Gastroesophageal sphincter (tissue), 4 donors: ENCODE data around the gene RBFOX2. TPM values are rescaled to one million over a fixed set of nuclear protein-coding genes. Genes with fewer than 3 reads are reported as not detected.

ENCODE experiments used
- ATAC-seq: fragments of 150-250 bp; one replicate; pipeline ENCODE4 v1.9.1; 2016; ENCODE audit warnings: mild to moderate bottlenecking, moderate library complexity
- H3K27ac ChIP-seq, 4 donors: fragments of 200-600 bp; sonication (generic) in 3 of 4; 1 replicate in 3 of 4; 2 replicates in 1 of 4; pipeline ENCODE4 v1.5.1; 2016 to 2019
- H3K27me3 ChIP-seq: fragments of 200-600 bp; sonication (generic); one replicate; pipeline ENCODE4 v1.5.1; 2019
- H3K36me3 ChIP-seq, 2 donors: fragments of 200-600 bp; sonication (generic); one replicate each; pipeline ENCODE4 v1.5.1; 2019; ENCODE audit warnings: control low read depth in 1 of 2
- H3K4me1 ChIP-seq, 3 donors: fragments of 200-600 bp; sonication (generic); 1 replicate in 2 of 3; 2 replicates in 1 of 3; pipeline ENCODE4 v1.5.1; 2016 to 2019; ENCODE audit warnings: control low read depth in 2 of 3
- H3K4me3 ChIP-seq, 2 donors: fragments of 200-600 bp; sonication (generic); one replicate each; pipeline ENCODE4 v1.5.1; 2019; ENCODE audit warnings: mild to moderate bottlenecking in 1 of 2, moderate library complexity in 1 of 2
- H3K9me3 ChIP-seq, 3 donors: fragments of 200-600 bp; sonication (generic); one replicate each; pipeline ENCODE4 v1.5.1; 2017 to 2019; ENCODE audit warnings: control low read depth in 2 of 3
- CTCF ChIP-seq, 4 experiments: fragments of 200-600 bp in 2 of 4; fragments of 450-650 bp in 2 of 4; sonication (generic) in 1 of 4; IDR thresholded peaks; one replicate each; pipeline ENCODE4 v1.5.1; 2017 to 2019; ENCODE audit warnings: antibody characterized with exemption in 4 of 4, mild to moderate bottlenecking in 2 of 4, moderate library complexity in 2 of 4
- EP300 ChIP-seq: sonication (generic); formaldehyde crosslinking; IDR thresholded peaks from one replicate; pipeline ENCODE4 v1.6.1; 2017; ENCODE audit warnings: antibody characterized with exemption, mild to moderate bottlenecking
- POLR2A ChIP-seq, 2 donors: fragments of 450-650 bp; IDR thresholded peaks; one replicate each; pipeline ENCODE4 v1.6.1; 2017; ENCODE audit warnings: antibody characterized with exemption in 2 of 2, mild to moderate bottlenecking in 2 of 2, moderate library complexity in 1 of 2
- POLR2AphosphoS5 ChIP-seq: sonication (generic); formaldehyde crosslinking; IDR thresholded peaks from one replicate; pipeline ENCODE4 v1.6.1; 2017; ENCODE audit warnings: antibody characterized with exemption
- WGBS, 2 donors: methylation state at CpG; one replicate each; pipeline ENCODE4 v1.1.5; 2018; ENCODE audit warnings: low coverage in 1 of 2; 5-methylcytosine and 5-hydroxymethylcytosine counted together
- total RNA-seq, 4 donors: library from RNA; depleted of rRNA; stranded (reverse); fragments of >200 nt; gene quantifications; one replicate each; pipeline ENCODE4 v1.1.0, GENCODE V29; 2016

The RBFOX2 gene
- total RNA-seq, 4 donors from 2014 or later, result 120 to 197 (median 169) TPM

GRCh38 chr22:35904752-35905151 is 123.9 kb downstream of the RBFOX2 start:
- Histone ChIP-seq H3K4me1 (peaks cover 14 to 55% (median 15%) of the 10 kb centered on the region in 3 donors), H3K9me3 (no peaks in the 10 kb centered on the region), H3K4me3 (no peak overlapping the region), H3K27me3 (no peaks in the 10 kb centered on the region), H3K27ac (peak overlapping the region in 1 of 4 donors; percentile 36), H3K36me3 (no peaks in the 10 kb centered on the region)
- TF ChIP-seq POLR2A (IDR thresholded peaks at IDR 0.05) (no peak), EP300 (no peak), POLR2AphosphoS5 (no peak), CTCF (IDR thresholded peaks at IDR 0.05) (no peak)
- no peak for ATAC-seq
- WGBS, 2 donors, result 59 to 62% methylated on average over 6 of the region's 6 CpGs

- peaks cover 11 to 55% (median 15%) of the 10 kb centered on the region in 3 donors for H3K4me1 ChIP-seq
- no peak for ATAC-seq
- no peaks in the 10 kb centered on the region for H3K9me3 ChIP-seq
- no peak for TF ChIP-seq POLR2A (IDR thresholded peaks at IDR 0.05)
- TF ChIP-seq EP300, result no peak
- TF ChIP-seq POLR2AphosphoS5, result no peak
- no peak for TF ChIP-seq CTCF (IDR thresholded peaks at IDR 0.05)
- no peaks in the 10 kb centered on the region for H3K36me3 ChIP-seq
- no peaks in the 10 kb centered on the region for H3K27me3 ChIP-seq
- 29 to 32% methylated on average over 2 of the region's 2 CpGs for WGBS, 2 donors
- peak overlapping the region in 1 of 4 donors; percentile 36 for H3K27ac ChIP-seq
- no peak overlapping the region for H3K4me3 ChIP-seq
Observed at GRCh38 chr22:35904336-35904692, 124.3 kb downstream of the RBFOX2 start.

DNA sequence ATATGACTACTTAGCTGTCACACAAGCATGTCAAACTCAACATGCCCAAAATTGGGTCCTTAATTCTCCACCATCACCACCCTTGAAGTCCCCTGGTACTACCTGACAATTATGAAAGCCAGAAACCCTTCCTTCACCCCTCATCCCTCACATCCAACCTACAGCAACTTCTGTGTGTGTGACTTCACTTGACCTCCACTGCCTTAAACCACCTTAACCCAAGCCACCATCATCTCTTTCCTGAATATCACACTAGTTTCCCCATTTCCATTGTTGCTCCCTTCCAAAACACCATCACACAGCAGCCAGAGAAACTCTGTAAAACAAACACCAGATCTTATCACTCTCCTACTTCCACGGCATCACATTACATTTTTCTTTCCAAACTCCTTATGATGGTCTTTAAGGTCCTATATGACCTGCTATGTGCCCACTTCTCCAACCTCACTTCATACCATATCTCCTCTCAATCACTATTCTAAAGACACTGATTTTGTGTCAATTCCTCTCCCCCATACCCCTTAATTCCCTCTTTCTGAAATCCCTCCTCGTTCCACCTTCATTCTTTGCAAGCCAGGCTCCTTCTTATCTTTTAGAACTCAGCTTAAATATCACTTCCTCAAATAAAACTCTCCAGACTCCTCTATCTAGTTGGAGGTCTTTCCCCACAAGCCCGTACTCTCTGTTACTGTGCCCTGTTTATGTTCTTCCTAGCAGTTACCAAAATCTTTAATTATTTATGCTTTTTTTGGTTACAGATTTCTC is 124.9 kb downstream of the RBFOX2 start:
- Histone ChIP-seq H3K4me1 (peaks cover 11 to 58% (median 15%) of the 10 kb centered on the region in 3 donors), H3K4me3 (no peak overlapping the region), H3K36me3 (no peaks in the 10 kb centered on the region), H3K27ac (peak overlapping the region in 1 of 4 donors; percentile 36), H3K27me3 (no peaks in the 10 kb centered on the region), H3K9me3 (no peaks in the 10 kb centered on the region)
- no peak for TF ChIP-seq EP300
- TF ChIP-seq CTCF (IDR thresholded peaks at IDR 0.05), result no peak
- TF ChIP-seq POLR2AphosphoS5, result no peak
- TF ChIP-seq POLR2A (IDR thresholded peaks at IDR 0.05), result no peak
- 35 to 60% methylated on average over 3 of the region's 3 CpGs for WGBS, 2 donors
- ATAC-seq, result no peak

DNA sequence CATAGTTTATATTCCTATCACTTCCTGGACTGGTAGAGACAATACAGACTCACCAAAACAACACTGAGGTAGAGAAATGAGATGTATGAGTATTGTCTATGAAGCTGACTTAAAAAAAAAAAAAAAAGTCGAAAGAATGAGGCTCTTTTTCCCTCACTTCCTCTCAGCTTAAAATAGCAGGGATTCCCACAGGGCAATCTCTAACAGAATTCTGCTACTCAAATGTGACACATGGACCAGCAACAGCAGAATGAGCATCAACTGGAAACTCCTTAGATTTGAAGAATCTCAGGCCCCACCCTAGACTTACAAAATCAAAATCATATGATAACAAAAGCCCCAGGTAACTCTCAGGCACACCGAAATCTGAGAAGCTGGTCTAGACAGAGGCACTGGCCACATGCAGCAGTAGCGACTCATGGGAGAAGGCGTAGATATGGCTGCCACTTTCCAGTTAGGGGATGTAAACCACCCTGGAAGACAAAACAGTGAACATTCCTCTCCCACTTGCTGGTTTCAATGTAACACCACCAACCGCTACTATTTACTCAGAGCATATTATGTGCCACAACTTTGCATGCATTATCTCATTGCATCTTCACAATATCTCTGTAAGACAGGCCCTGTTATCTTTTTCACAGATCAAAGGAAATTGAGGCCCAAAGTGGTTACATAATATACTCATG is 128.0 kb downstream of the RBFOX2 start:
- no peak for ATAC-seq
- Histone ChIP-seq H3K9me3 (no peaks in the 10 kb centered on the region), H3K4me1 (peaks cover 11 to 67% (median 17%) of the 10 kb centered on the region in 3 donors), H3K27me3 (no peaks in the 10 kb centered on the region), H3K4me3 (no peak overlapping the region), H3K27ac (peak overlapping the region in 3 of 4 donors; percentile 20 to 35 (median 30)), H3K36me3 (no peaks in the 10 kb centered on the region)
- TF ChIP-seq EP300, result no peak
- TF ChIP-seq POLR2A (IDR thresholded peaks at IDR 0.05), result no peak
- no peak for TF ChIP-seq POLR2AphosphoS5
- no peak for TF ChIP-seq CTCF (IDR thresholded peaks at IDR 0.05)
- 59 to 67% methylated on average over 5 of the region's 5 CpGs for WGBS, 2 donors

DNA sequence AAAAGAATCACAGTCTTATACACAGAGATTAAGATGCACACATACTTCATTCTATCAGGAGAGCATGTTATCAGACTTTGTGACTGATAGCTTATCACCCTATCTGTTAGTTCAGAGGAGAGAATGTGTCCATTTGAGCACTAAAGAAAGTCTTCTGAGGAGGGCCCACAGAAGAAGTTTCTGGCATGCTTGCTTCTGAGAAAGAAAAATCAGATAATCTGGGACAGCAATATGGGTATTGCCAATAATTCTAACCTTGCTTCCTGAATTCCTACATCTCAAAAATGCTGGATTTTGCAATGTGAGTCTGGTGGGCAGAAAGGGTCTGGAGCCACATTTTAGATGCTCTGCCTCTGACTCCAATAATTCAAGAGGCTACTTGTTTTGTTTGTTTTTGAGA is 128.9 kb downstream of the RBFOX2 start:
- H3K27ac ChIP-seq, result peak overlapping the region in 2 of 4 donors; percentile 20 to 35
- H3K4me1 ChIP-seq, result peaks cover 13 to 67% (median 21%) of the 10 kb centered on the region in 3 donors
- no peaks in the 10 kb centered on the region for H3K36me3 ChIP-seq
- ATAC-seq, result no peak
- no peaks in the 10 kb centered on the region for H3K27me3 ChIP-seq
- TF ChIP-seq POLR2A (IDR thresholded peaks at IDR 0.05) (no peak), POLR2AphosphoS5 (no peak), CTCF (IDR thresholded peaks at IDR 0.05) (no peak), EP300 (no peak)
- H3K4me3 ChIP-seq, result no peak overlapping the region
- no peaks in the 10 kb centered on the region for H3K9me3 ChIP-seq
